ENCODE results near the gene GRAMD1A.
"Not testable (repeated sequence)": the region's sequence is repeated elsewhere in the genome, so short reads cannot be mapped to it uniquely, and the experiment has no call there.

Gene GRAMD1A

DNA sequence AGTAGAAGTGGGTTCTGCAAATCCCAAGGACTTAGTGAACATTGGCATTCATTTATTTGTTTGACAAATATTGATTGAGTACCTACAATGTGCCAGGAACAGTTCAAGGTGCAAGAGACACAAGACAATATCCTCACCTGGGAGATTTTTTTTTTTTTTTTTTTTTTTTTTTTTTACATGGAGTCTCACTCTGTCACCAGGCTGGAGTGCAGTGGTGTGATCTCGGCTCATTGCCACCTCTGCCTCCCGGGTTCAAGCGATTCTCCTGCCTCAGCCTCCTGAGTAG is 28.4 kb downstream of the GRAMD1A start:
- H3K36me3 ChIP-seq (ENCODE audit: control insufficient read depth, low read depth, low read length): peaks cover 36% of the 10 kb centered on the region
- not testable (repeated sequence) for H3K9me3 ChIP-seq (ENCODE audit: control insufficient read depth, low read depth, low read length); H3K4me3 ChIP-seq (ENCODE audit: low read length); H3K9ac ChIP-seq (ENCODE audit: low read length); H3K27ac ChIP-seq (ENCODE audit: low read length); H3K4me1 ChIP-seq (ENCODE audit: control insufficient read depth, low read depth, low read length)
- peaks cover 36% of the 10 kb centered on the region for H3K27me3 ChIP-seq (ENCODE audit: control insufficient read depth, insufficient read depth, low read length)

GRCh38 chr19:35029275-35029736 is 29.2 kb downstream of the GRAMD1A start:
- H3K4me3 ChIP-seq (ENCODE audit: low read length); H3K9me3 ChIP-seq (ENCODE audit: control insufficient read depth, low read depth, low read length); H3K27ac ChIP-seq (ENCODE audit: low read length); H3K9ac ChIP-seq (ENCODE audit: low read length); H3K4me1 ChIP-seq (ENCODE audit: control insufficient read depth, low read depth, low read length): not testable (repeated sequence)
- Histone ChIP-seq H3K36me3 (ENCODE audit: control insufficient read depth, low read depth, low read length) (peaks cover 29% of the 10 kb centered on the region), H3K27me3 (ENCODE audit: control insufficient read depth, insufficient read depth, low read length) (peaks cover 36% of the 10 kb centered on the region)

DNA sequence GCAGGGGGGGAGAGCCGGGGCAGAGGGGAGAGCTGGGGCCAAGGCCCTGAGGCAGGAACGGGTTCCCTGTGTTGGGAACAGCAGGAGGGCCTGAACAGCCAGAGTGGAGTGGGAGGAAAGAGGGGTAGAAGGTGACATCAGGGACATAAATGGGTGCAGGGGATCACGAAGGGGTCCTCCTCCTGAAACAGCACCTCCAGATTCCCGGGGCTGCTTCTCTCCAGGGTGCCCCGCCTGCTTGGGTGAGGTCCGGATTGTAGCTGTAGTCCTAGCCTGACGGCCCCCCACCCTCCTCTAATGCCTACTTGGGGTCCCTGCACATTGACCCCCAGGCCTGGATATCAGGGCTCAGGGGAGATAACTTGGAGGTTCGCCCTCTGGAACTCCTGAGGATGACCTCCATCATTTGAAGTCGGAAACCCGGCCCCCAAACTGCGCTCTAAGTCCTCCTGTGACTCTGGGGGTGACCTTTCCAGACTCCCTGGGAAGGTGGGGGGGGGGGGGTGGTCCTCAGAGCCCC is 29.7 kb downstream of the GRAMD1A start:
- Histone ChIP-seq H3K36me3 (ENCODE audit: control insufficient read depth, low read depth, low read length) (peaks cover 26% of the 10 kb centered on the region), H3K27ac (ENCODE audit: low read length) (no peak overlapping the region), H3K27me3 (ENCODE audit: control insufficient read depth, insufficient read depth, low read length) (peaks cover 36% of the 10 kb centered on the region), H3K4me3 (ENCODE audit: low read length) (peak overlapping the region; percentile 55), H3K9ac (ENCODE audit: low read length) (no peak overlapping the region), H3K9me3 (ENCODE audit: control insufficient read depth, low read depth, low read length) (no peaks in the 10 kb centered on the region), H3K4me1 (ENCODE audit: control insufficient read depth, low read depth, low read length) (peaks cover 6% of the 10 kb centered on the region)

GRCh38 chr19:35030257-35031071 is 30.3 kb downstream of the GRAMD1A start, which contains the start of gene SCN1B:
SCN1B (plus strand) TSS chr19:35030470; CDS start chr19:35030821, 351 bp downstream.
- H3K4me3 ChIP-seq (ENCODE audit: low read length): peak within 1 kb of the TSS; percentile 70
- peaks cover 36% of the 10 kb centered on the region for H3K27me3 ChIP-seq (ENCODE audit: control insufficient read depth, insufficient read depth, low read length)
- H3K27ac ChIP-seq (ENCODE audit: low read length): no peak within 1 kb of the TSS

GRCh38 chr19:35031072-35031881 is 31.2 kb downstream of the GRAMD1A start:
- peaks cover 6% of the 10 kb centered on the region for H3K4me1 ChIP-seq (ENCODE audit: control insufficient read depth, low read depth, low read length)
- H3K27ac ChIP-seq (ENCODE audit: low read length): no peak overlapping the region
- H3K4me3 ChIP-seq (ENCODE audit: low read length): peak overlapping the region; percentile 70
- H3K9me3 ChIP-seq (ENCODE audit: control insufficient read depth, low read depth, low read length): no peaks in the 10 kb centered on the region
- H3K36me3 ChIP-seq (ENCODE audit: control insufficient read depth, low read depth, low read length): peaks cover 14% of the 10 kb centered on the region
- peak overlapping the region; percentile 28 for H3K9ac ChIP-seq (ENCODE audit: low read length)
- H3K27me3 ChIP-seq (ENCODE audit: control insufficient read depth, insufficient read depth, low read length): peaks cover 36% of the 10 kb centered on the region

More at GRCh38 chr19:35030257-35031071, 30.3 kb downstream of the GRAMD1A start, which contains the start of gene SCN1B:
- peaks cover 20% of the 10 kb centered on the region for H3K36me3 ChIP-seq (ENCODE audit: control insufficient read depth, low read depth, low read length)
- no peaks in the 10 kb centered on the region for H3K9me3 ChIP-seq (ENCODE audit: control insufficient read depth, low read depth, low read length)
- peaks cover 6% of the 10 kb centered on the region for H3K4me1 ChIP-seq (ENCODE audit: control insufficient read depth, low read depth, low read length)
- peak within 1 kb of the TSS; percentile 28 for H3K9ac ChIP-seq (ENCODE audit: low read length)

- Histone ChIP-seq H3K9me3 (ENCODE audit: control insufficient read depth, low read depth, low read length) (no peaks in the 10 kb centered on the region), H3K4me3 (ENCODE audit: low read length) (no peak overlapping the region), H3K36me3 (ENCODE audit: control insufficient read depth, low read depth, low read length) (peaks cover 3% of the 10 kb centered on the region), H3K27me3 (ENCODE audit: control insufficient read depth, insufficient read depth, low read length) (peaks cover 36% of the 10 kb centered on the region), H3K9ac (ENCODE audit: low read length) (no peak overlapping the region), H3K27ac (ENCODE audit: low read length) (no peak overlapping the region), H3K4me1 (ENCODE audit: control insufficient read depth, low read depth, low read length) (peaks cover 6% of the 10 kb centered on the region)
Observed at GRCh38 chr19:35032356-35032865, 32.3 kb downstream of the GRAMD1A start.

GRCh38 chr19:35033067-35034004 is 33.2 kb downstream of the GRAMD1A start:
- Histone ChIP-seq H3K4me3 (ENCODE audit: low read length) (no peak overlapping the region), H3K36me3 (ENCODE audit: control insufficient read depth, low read depth, low read length) (no peaks in the 10 kb centered on the region), H3K9ac (ENCODE audit: low read length) (no peak overlapping the region), H3K27ac (ENCODE audit: low read length) (no peak overlapping the region), H3K9me3 (ENCODE audit: control insufficient read depth, low read depth, low read length) (no peaks in the 10 kb centered on the region), H3K27me3 (ENCODE audit: control insufficient read depth, insufficient read depth, low read length) (peaks cover 36% of the 10 kb centered on the region), H3K4me1 (ENCODE audit: control insufficient read depth, low read depth, low read length) (peaks cover 6% of the 10 kb centered on the region)

- H3K9ac ChIP-seq (ENCODE audit: low read length): no peak overlapping the region
Observed at GRCh38 chr19:35034005-35034502, 33.9 kb downstream of the GRAMD1A start.

DNA sequence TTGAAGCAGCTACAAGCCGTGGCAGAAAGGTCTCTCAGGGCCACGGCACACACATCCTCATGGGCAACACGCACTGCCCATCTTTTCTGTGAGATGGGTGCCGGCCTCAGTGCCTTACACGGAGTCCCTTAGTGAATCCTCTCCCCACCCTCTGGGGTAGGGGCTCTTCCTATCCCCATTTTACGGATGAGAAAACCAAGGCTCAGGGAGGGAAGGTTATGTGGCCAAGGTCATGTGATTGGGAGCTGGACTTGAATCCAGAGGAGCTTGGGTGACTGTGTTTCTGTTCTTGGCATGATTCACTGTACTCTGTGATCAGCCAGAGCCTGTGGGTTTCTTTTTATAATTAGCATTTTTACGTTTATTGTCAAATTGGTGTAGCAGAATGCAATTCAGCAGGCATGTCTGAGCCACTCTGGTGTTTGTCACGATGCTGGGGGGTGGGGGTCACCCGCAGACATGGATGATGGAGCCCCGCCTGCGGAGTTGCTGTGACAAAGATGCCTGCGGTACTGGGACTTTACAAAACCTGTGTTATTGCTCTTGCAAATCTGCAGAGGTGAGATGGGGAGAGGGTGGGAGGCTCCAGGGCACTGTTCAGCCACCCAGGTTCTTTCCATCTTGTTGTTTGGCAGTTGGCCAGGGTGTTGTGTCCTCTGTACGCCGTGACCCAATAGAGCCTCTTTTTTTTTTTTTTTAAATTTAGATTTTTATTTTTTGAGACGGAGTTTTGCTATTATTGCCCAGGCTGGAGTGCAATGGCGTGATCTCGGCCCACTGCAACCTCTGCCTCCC is 34.7 kb downstream of the GRAMD1A start:
- no peak overlapping the region for H3K9ac ChIP-seq (ENCODE audit: low read length)
- H3K4me1 ChIP-seq (ENCODE audit: control insufficient read depth, low read depth, low read length): peaks cover 6% of the 10 kb centered on the region
- no peak overlapping the region for H3K27ac ChIP-seq (ENCODE audit: low read length)
- H3K27me3 ChIP-seq (ENCODE audit: control insufficient read depth, insufficient read depth, low read length): peaks cover 30% of the 10 kb centered on the region
- H3K4me3 ChIP-seq (ENCODE audit: low read length): no peak overlapping the region
- H3K9me3 ChIP-seq (ENCODE audit: control insufficient read depth, low read depth, low read length): no peaks in the 10 kb centered on the region
- no peaks in the 10 kb centered on the region for H3K36me3 ChIP-seq (ENCODE audit: control insufficient read depth, low read depth, low read length)

More at GRCh38 chr19:35034005-35034502, 33.9 kb downstream of the GRAMD1A start:
- H3K9me3 ChIP-seq (ENCODE audit: control insufficient read depth, low read depth, low read length): no peaks in the 10 kb centered on the region
- H3K4me3 ChIP-seq (ENCODE audit: low read length): no peak overlapping the region
- H3K4me1 ChIP-seq (ENCODE audit: control insufficient read depth, low read depth, low read length): peaks cover 6% of the 10 kb centered on the region
- no peaks in the 10 kb centered on the region for H3K36me3 ChIP-seq (ENCODE audit: control insufficient read depth, low read depth, low read length)
- peaks cover 36% of the 10 kb centered on the region for H3K27me3 ChIP-seq (ENCODE audit: control insufficient read depth, insufficient read depth, low read length)
- H3K27ac ChIP-seq (ENCODE audit: low read length): no peak overlapping the region

Measured in iPS-18a (cell line).